Measurements from ENCODE around the gene ZDHHC20. TPM values are rescaled to one million over a fixed set of nuclear protein-coding genes. Genes with fewer than 3 reads are reported as not detected.

ZDHHC20 gene
- total and polyA plus RNA-seq, 10 of the 15 experiments (the other 5 are each of a cell fraction or from before 2014, with no cell fraction given), result 8.6 to 57.8 (median 41.7) TPM

DNA sequence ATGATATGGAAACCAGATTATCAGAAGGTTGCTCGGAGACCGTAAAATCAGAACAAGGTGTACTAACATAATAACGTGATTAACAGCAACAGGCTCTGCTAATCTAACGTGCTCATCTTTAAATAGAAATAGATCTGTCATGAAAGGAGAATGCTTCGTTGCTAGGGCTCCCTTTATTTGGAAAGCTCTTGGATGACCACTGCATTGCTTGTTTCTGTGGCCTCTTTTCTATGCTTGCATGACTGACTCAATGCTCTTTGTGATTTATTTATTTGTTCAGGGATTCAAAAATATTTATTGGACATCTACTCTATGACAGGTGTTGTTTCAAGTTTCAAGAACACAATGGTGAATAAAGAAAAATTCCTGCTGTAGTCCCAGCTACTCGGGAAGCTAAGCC, 22.3 kb upstream of the ZDHHC20 start:
- Histone ChIP-seq H3K9me3 (replicated peaks; ENCODE audit: control insufficient read depth, insufficient read depth, low read length) (no peaks in the 10 kb centered on the region), H2AFZ (ENCODE audit: control insufficient read depth, low read depth, low read length) (no peak overlapping the region), H4K20me1 (ENCODE audit: control insufficient read depth, insufficient read depth) (no peaks in the 10 kb centered on the region), H3K27ac (ENCODE audit: control insufficient read depth, insufficient read depth) (no peak overlapping the region), H3K4me1 (ENCODE audit: control insufficient read depth, insufficient read depth, low read length) (no peaks in the 10 kb centered on the region), H3K79me2 (ENCODE audit: control insufficient read depth, insufficient read depth, low read length) (no peaks in the 10 kb centered on the region), H3K4me3 (no peak overlapping the region), H3K36me3 (ENCODE audit: control insufficient read depth in 2 of 2, insufficient read depth in 2 of 2, low read length in 1 of 2) (no peaks in the 10 kb centered on the region), H3K4me2 (ENCODE audit: control insufficient read depth, insufficient read depth) (no peak overlapping the region), H3K9ac (ENCODE audit: control insufficient read depth, insufficient read depth, low read length) (no peak overlapping the region), H3K27me3 (replicated peaks in 1 of 2; ENCODE audit: control insufficient read depth in 2 of 2, insufficient read depth in 2 of 2, low read length in 1 of 2) (no peaks in the 10 kb centered on the region)
- TF ChIP-seq BCLAF1 (IDR thresholded peaks at IDR 0.05), result no peak
- no peak for DNase-seq (ENCODE audit: low read depth, low spot score)
- intact Hi-C loops (cut with micrococcal nuclease; ENCODE audit: unreplicated experiment), result no loop called here
- no peak for ATAC-seq
- BruUV-seq (replicated peaks), result no TSS peak
- in situ Hi-C loops (cut with MboI), result no loop called here
- ChIA-PET RAD21 (ENCODE audit: unreplicated experiment) (interaction anchor here (8.8 kb wide), 1 partner anchor 184 kb away, joined by 63 read pairs; no protein-coding TSS in a partner anchor), POLR2A (no interaction called here), CTCF (interaction anchor here (0.7 to 1.3 kb wide), 2 partner anchors 164 to 184 kb away, joined by 5 read pairs; no protein-coding TSS in a partner anchor), SMC1A (ENCODE audit: uncharacterized antibody, unreplicated experiment) (interaction anchor here (1.1 kb wide), 1 partner anchor 189 kb away, joined by 3 read pairs; no protein-coding TSS in a partner anchor)
- no peak for FAIRE-seq
- WGBS (ENCODE audit: insufficient coverage, insufficient replicate concordance, low lambda C conversion rate, missing lambda C conversion rate), result 40% methylated on average over 6 of the region's 6 CpGs
